Breast epithelium (tissue), 3 donors: ENCODE measurements around the gene CISH.

Experiments used
- CTCF ChIP-seq, 3 donors: fragments of 450-650 bp; IDR thresholded peaks; one replicate each; pipeline ENCODE4 v1.5.1; 2016 to 2017; ENCODE audit warnings: antibody characterized with exemption in 3 of 3, mild to moderate bottlenecking in 3 of 3, moderate library complexity in 3 of 3
- POLR2A ChIP-seq: fragments of 450-650 bp; IDR thresholded peaks from one replicate; pipeline ENCODE4 v1.6.1; 2016; ENCODE audit warnings: antibody characterized with exemption, mild to moderate bottlenecking, moderate library complexity
- POLR2AphosphoS5 ChIP-seq, 3 donors: sonication (generic); formaldehyde crosslinking; IDR thresholded peaks; one replicate each; pipeline ENCODE4 v1.6.1; 2017; ENCODE audit warnings: antibody characterized with exemption in 3 of 3

- TF ChIP-seq CTCF (IDR thresholded peaks at IDR 0.05) (peak; percentile 94 to 99 (median 99)), POLR2A (no peak), POLR2AphosphoS5 (IDR thresholded peaks at IDR 0.05) (peak; percentile 10 to 38 (median 25))
These were observed 4.6 kb upstream of the CISH start for GRCh38 chr3:50616003-50616769.
